HuH-7 (cell line): Measurements from ENCODE around the gene ATPAF2.
A peak's percentile ranks its signal among the peaks of the same experiment; 100 is the strongest.

Source experiments
- DNase-seq: peaks from one replicate; pipeline ENCODE4 v3.0.0; 2011; ENCODE audit warnings: low spot score

The ATPAF2 gene

GRCh38 chr17:18038861-18039534 lies at the start of gene ATPAF2, which contains the start of gene GID4:
ATPAF2 (minus strand) TSS chr17:18039168; CDS start chr17:18039013, 155 bp downstream.
GID4 (plus strand) TSS chr17:18039408; CDS start chr17:18039465, 57 bp downstream.
- DNase-seq: peak; percentile 92

DNA sequence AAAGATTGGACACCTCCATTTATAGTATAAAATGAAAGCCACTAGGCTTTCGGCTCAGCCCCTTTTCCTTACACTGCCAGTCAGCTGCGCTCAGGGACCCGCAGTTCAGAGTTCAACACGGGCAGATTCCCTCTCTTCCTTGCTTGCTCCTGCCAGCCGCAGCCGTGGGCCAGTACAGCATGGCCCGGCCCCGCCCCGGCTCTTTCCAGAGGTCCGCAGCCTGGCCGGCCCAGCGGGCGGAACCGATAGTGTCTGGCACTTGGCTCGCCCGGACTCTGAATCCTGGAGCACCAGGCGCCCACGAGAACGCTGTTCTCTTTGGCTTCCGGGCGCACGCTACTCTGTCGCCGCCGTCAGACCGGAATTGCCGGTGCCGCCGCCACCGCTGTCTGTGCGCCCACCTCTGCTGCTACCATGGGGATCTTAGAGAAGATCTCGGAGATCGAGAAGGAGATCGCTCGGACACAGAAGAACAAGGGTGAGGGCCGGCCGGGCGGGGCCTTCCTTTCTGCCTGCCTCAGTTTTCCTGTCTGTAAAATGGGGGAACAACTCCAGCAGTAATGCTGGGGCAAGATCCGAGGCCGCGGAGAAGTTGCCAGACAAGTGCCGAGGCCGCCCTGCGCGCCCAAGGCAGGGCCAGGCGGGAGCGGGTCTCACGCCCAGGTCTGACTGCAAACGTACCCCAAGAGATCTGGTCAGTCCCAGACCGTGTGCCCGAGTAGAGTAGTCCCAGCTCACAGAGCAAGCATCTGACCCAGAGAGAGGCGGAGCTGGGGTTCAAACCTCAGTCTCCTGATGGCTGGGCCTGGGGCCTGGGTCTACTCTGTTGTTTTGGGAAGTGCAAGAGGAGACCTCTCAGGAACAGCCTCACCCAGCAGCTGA lies 48.9 kb upstream of the ATPAF2 start, which contains the start of gene DRG2:
DRG2 (plus strand) TSS at position 339 of the 882 bp plus-strand sequence; CDS start at position 415, 76 bp downstream.
- DNase-seq: peak; percentile 86

- no peak for DNase-seq
These were observed 45.3 kb upstream of the ATPAF2 start for GRCh38 chr17:18084256-18084655.

DNA sequence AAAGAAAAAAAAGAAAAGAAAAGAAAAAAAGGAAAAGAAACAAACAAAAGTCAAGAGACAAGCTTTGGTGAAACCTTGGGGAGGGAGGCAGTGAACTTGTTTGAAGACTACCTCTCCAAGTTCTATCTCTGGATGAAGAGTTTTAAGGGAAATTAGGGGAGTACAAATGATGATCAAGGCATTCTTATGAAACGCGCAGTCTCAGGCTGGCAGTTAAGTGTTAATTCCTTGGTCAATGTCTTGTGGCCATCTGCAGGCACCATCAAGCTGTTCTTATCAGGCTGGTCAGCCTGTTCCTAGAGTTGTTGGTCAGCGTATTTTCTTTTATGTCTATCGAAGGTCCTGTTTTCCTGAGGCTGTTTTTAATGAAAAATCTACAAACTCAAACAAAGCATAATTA lies 40.6 kb upstream of the ATPAF2 start:
- no peak for DNase-seq

DNA sequence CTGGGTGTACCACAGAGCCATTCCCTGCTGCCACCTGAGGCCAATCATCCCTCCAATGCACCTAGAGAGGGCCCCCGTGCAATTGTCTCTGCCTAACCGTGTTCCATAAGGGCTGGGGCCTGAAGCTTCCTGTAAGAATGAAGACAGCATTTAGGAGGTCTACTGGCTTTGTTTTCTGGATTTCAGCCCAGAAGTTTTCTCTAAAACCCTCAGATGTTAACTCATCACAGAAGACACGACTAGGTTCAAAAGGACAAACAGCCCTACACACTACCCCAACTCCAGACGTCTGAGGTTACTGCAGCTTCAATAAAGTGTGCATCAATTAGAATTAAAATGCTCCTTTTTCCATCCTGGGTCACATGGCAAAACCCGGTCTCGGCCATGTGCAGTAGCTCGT lies 38.0 kb upstream of the ATPAF2 start:
- DNase-seq: no peak

DNA sequence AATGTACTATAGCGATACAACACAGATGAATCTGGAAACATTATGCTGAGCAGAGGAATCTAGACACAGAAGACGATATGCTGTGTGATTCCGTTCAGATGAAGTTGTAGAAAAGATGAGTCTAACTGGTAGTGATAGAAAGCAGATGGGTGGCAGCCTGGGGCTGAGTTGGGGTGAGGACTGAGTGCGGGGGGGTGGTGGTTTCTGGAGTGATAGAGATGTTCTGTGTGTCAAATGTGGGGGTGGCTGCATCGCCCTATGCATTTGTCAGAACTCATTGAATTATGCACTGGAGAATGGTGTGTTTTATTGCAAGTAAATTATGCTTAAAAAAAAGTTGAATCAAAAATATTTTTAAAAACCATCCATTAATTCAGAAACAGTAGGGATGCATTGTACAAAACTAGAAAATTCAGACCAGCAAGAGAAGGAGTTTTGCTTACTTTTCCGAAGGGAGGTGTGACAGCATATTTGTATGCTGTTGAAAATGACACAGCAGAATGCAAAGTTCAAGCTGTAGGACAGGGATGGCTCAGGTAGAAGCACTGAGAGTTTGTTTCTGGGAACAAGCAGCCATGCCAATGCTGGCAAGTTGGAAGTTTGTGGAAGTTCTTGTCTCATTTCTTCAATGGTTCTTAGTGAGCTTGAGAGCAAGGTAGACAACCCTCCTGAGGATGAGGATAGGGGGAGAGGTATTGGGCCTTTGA lies 35.8 kb upstream of the ATPAF2 start:
- DNase-seq: no peak

GRCh38 chr17:18071751-18072150 lies 32.8 kb upstream of the ATPAF2 start:
- DNase-seq: no peak

DNA sequence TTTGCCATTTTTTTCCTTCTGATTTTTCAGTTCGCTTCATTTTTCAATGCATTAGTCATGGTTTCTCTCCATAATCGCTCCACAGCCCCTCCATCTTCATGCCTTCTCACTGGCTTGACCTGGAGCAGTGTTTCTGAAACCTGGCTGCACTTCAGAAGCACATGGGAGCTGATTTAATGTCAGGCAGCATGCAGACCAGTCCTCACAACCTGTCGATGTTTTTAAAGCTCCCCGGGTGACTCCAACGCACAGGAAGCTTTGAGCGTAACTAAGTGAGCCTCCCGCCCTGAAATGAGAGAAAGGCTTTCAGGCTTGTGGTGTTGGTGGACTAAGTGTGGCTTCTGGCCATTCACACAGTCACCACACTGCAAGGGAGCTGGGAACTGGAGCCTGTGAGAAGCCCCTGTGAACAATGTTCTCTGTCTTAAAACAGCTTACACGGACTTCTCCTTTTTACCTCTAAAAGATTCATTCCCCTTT lies 31.9 kb upstream of the ATPAF2 start:
- no peak for DNase-seq

DNA sequence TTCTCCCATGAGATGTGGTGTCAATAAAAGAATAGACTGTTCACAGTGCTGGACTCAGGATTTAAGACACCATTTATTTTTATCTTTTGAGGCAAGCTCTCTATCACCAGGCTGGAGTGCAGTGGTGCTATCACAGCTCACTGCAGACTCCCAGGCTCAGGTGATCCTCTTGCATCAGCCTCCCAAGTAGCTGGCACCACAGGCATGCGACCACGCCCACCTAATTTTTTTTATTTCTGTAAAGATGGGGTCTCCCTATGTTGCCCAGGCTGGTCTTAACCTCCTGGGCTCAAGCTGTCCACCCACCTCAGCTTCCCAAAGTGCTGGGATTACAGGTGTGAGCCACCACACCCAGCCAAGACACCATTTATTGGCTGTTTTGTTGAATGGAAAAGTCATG lies 30.1 kb upstream of the ATPAF2 start:
- no peak for DNase-seq

- DNase-seq: no peak
These were observed 27.9 kb upstream of the ATPAF2 start for GRCh38 chr17:18066866-18067265.

DNA sequence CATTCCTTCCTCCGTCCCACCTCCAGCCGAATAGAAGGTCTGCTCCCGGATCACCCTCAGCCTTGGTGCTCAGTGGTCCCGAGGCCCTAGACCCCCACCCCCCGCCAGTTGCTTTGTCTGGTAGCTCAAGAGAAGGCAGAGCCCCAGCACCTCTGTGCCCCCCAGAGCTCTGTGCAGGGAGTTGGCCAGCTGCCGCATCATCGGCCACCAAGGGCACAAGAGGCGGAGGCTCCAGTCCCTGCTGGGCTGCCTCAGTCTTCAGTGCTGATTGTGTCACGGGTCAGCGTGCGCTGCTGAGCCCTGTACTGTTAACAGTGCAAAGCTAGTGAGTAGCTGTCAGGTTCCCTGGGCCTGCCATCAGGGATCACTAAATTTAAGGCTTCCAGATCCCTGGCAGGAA lies 26.6 kb upstream of the ATPAF2 start:
- no peak for DNase-seq

DNA sequence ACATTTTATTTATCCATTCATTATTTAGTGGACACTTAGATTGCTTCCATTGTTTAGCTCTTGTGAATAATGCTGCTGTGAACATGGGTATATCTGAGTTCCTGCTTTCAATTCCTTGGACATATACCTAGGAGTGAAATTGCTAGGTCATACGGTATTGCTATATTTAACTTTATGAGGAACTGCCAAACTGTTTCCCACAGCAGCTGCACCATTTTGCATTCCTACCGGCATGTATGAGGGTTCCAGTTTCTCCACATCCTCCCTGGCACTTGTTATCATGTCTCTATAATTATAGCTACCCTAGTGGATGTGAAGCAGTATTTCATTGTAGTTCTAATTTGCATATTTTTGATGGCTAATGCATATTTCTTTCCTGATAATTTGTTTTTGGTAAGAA lies 25.1 kb upstream of the ATPAF2 start:
- no peak for DNase-seq

GRCh38 chr17:18059283-18059682 lies 20.3 kb upstream of the ATPAF2 start:
- no peak for DNase-seq

GRCh38 chr17:18056214-18056613 lies 17.2 kb upstream of the ATPAF2 start:
- DNase-seq: no peak

GRCh38 chr17:18055597-18055996 lies 16.6 kb upstream of the ATPAF2 start:
- DNase-seq: no peak

GRCh38 chr17:18045691-18046350 lies 6.9 kb upstream of the ATPAF2 start:
- no peak for DNase-seq

DNA sequence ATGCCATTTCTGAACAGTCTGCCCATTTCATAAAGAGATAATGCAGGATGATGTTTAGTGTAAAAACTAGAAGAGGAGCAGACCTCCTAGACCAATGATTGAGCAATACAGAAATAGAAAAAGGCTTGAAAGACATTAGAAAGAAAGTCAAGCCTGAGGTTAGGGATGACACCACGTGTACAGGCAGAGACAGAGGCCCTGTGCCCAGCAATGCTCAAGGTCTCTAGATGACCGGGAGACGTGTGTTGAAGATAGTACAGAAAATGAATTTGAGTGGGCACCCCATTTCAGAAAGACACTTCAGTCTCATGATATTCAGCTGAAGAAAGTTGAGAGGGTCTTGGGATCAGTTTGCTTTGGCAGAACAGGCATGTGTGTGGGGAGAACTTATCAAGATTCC lies 5.6 kb upstream of the ATPAF2 start:
- no peak for DNase-seq

DNA sequence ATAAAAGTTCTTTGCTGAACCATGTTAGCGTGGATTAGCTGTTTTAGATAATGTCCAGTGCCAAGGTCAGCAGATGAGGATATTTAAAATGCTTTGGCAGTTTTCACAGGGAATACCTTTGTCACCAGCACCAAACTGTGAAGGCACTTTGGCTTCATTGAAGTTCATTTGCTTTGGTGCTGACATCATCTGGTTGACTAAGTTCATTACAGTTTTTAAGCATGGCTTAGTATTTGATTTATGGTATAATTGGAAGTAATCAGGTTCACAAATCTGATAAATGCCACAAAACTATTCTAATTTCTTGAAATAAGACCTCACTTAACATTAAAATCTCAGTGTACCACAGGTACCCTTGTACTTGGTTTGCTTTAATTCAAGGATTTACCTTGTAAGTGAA lies 4.5 kb upstream of the ATPAF2 start:
- DNase-seq: peak; percentile 12

GRCh38 chr17:18042983-18043382 lies 4.0 kb upstream of the ATPAF2 start:
- no peak for DNase-seq

GRCh38 chr17:18041776-18042175 lies 2.8 kb upstream of the ATPAF2 start:
- no peak for DNase-seq

DNA sequence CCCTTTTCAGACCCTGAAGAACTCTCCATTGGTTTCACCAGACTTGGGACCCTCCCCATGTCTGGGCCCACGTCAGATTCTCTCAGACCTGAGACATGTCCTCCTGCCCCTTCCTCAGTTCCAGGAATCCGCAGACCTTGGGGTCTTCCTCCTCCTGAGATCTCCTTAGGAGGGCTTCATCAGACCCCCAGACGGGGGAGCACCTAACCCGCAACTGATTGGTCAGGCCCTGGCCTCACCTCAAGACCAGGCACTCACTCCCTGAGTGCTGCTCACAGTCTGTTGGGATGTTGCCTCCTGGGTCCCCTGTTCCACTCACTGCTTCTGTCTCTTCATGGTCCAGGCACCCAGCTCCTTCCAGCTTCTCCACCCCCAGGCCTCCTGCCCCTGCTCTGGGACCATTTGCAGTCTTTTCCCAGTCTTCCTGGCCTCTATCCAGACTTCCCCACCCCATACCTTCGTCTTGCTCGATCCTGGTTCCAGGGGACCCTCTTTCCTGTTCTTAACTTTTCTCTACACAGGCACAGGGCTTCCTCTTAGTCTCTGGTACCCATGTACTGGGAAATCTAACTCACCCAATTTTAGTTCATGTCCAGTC lies 1.4 kb upstream of the ATPAF2 start:
- DNase-seq: no peak
